Lower leg skin (tissue), 4 donors: ENCODE data around the gene SLC35B4. TPM values are rescaled to one million over a fixed set of nuclear protein-coding genes. Genes with fewer than 3 reads are reported as not detected.

Source experiments
- DNase-seq, 2 donors: peaks; one replicate each; pipeline ENCODE4 v3.0.0-alpha.2; 2019; ENCODE audit warnings: low spot score in 2 of 2
- H3K4me3 ChIP-seq: fragments of 200-600 bp; sonication (generic); 2 replicates; pipeline ENCODE4 v1.5.1; 2017; ENCODE audit warnings: mild to moderate bottlenecking, low read depth; ENCODE audit not compliant: poor library complexity, severe bottlenecking
- POLR2A ChIP-seq, 2 donors: fragments of 450-650 bp; IDR thresholded peaks; one replicate each; pipeline ENCODE4 v1.6.1; 2016 to 2017; ENCODE audit warnings: antibody characterized with exemption in 2 of 2, mild to moderate bottlenecking in 1 of 2, moderate library complexity in 1 of 2
- WGBS, 2 donors: methylation state at CpG; one replicate each; pipeline ENCODE4 v1.1.5; 2018; 5-methylcytosine and 5-hydroxymethylcytosine counted together
- intact Hi-C: fragments of 100-400 bp; cut with DNase I; formaldehyde crosslinking; loops from one replicate; pipeline ENCODE4 v1.15.0; 2023; ENCODE audit warnings: low total_unique reads
- total RNA-seq, 4 donors: library from RNA; depleted of rRNA; stranded (reverse); fragments of >200 nt; gene quantifications; one replicate each; pipeline ENCODE4 v1.1.0, GENCODE V29; 2016
- TF ChIP-seq, protein P1 (sequence below), 3 donors: fragments of 450-650 bp; IDR thresholded peaks; one replicate each; pipeline ENCODE4 v1.5.1; 2016; ENCODE audit warnings: antibody characterized with exemption in 3 of 3, mild to moderate bottlenecking in 3 of 3, moderate library complexity in 2 of 3

SLC35B4 gene
- total RNA-seq, 4 donors from 2014 or later: 2.1 to 5.8 (median 2.9) TPM

DNA sequence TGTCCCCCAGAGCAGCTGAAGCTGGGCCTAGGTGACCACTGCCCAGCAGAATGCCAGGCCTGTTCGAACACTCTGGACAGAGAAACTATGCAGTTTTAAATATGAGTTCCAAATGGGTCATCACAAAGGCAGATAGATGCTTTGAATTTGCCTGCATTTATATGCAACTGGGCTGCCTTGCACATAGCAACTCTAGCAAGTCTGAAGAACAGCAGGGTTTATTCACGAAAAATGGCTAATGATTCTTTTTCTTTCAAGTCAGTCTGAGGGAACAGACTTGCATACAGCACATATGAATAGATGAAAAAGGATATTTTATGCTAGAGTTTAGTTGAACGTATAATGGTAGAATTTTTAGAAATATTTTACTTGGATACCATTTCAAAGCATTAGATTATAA is 68.5 kb downstream of the SLC35B4 start:
- H3K4me3 ChIP-seq: no peak overlapping the region
- WGBS, 2 donors: 79 to 86% methylated on average over 3 of the region's 3 CpGs
- TF ChIP-seq, protein P1, sequence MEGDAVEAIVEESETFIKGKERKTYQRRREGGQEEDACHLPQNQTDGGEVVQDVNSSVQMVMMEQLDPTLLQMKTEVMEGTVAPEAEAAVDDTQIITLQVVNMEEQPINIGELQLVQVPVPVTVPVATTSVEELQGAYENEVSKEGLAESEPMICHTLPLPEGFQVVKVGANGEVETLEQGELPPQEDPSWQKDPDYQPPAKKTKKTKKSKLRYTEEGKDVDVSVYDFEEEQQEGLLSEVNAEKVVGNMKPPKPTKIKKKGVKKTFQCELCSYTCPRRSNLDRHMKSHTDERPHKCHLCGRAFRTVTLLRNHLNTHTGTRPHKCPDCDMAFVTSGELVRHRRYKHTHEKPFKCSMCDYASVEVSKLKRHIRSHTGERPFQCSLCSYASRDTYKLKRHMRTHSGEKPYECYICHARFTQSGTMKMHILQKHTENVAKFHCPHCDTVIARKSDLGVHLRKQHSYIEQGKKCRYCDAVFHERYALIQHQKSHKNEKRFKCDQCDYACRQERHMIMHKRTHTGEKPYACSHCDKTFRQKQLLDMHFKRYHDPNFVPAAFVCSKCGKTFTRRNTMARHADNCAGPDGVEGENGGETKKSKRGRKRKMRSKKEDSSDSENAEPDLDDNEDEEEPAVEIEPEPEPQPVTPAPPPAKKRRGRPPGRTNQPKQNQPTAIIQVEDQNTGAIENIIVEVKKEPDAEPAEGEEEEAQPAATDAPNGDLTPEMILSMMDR (IDR thresholded peaks at IDR 0.05): no peak
- no peak for TF ChIP-seq POLR2A (IDR thresholded peaks at IDR 0.05)
- no peak for DNase-seq
- intact Hi-C loops: no loop called here

DNA sequence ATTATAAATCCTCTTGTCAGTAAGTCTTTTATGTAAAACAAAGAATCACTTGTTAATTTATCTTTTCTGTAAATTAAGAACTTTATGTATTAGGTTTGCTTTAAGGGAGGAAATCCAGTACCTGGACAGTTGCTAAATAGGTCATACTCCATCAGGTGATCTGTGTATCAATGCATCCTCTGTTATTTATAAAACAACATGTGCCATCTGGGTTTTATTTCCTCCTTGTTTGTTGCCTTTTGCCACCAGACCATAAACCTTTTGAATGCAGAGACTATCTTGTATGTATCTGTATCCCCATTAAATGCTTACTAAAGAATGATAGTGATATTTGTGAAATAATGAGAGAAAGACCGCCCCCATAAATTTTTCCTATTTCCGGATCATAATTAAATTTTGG is 70.0 kb downstream of the SLC35B4 start:
- WGBS, 2 donors: 74 to 81% methylated on average over 2 of the region's 2 CpGs
- no peak overlapping the region for H3K4me3 ChIP-seq
- no peak for TF ChIP-seq POLR2A (IDR thresholded peaks at IDR 0.05)
- TF ChIP-seq, protein P1 (IDR thresholded peaks at IDR 0.05): no peak
- no peak for DNase-seq
- intact Hi-C loops: no loop called here

DNA sequence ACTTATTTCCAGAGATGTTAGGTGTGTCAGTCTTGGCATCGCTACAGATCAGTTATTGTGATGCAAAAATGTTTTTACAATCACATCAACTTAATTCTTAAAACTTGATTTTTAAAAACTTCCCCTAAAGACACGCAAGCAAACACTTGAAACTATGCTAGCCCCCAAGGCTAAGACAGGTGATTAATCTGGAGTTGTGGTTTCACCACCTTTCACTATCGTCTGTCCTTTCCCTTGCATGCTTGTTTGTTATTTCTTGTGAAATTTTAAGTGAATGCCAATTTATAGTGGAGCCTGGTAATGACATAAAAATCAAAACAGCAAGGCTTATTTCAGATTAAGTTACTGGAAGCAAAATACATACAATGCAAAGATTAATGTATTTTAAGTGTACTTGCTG is 70.4 kb downstream of the SLC35B4 start:
- no peak overlapping the region for H3K4me3 ChIP-seq
- no peak for DNase-seq
- intact Hi-C loops: no loop called here
- 39 to 58% methylated on average over 3 of the region's 3 CpGs for WGBS, 2 donors
- no peak for TF ChIP-seq POLR2A (IDR thresholded peaks at IDR 0.05)

DNA sequence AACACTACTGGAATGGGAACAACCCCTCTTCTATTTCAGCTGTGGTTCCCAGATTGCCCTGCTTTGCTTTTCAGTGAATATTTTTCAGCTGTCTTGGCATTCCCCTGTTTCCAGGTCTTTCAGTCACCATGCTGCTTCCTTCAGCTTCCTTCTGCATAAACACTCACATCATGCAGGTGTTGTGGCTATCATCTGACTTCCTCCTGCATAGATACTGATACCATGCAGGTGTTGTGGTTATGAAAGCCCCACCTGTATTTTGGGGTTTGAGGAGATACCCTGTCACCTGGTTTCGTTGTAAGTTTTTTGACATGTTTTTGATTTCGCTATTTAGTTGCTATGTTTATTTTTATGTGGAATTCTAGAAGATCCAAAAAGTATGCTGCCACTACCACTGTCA is 71.5 kb downstream of the SLC35B4 start:
- DNase-seq: no peak
- no peak overlapping the region for H3K4me3 ChIP-seq
- intact Hi-C loops: no loop called here
- WGBS, 2 donors: 87 to 92% methylated on average over 2 of the region's 2 CpGs
- TF ChIP-seq POLR2A (IDR thresholded peaks at IDR 0.05): no peak
- TF ChIP-seq, protein P1 (IDR thresholded peaks at IDR 0.05): no peak

Other genes starting within 250 kb of the SLC35B4 start
- under 1 TPM; 0.08 to 0.68 (median 0.18) TPM for gene LRGUK, start 189.6 kb downstream of the SLC35B4 start, total RNA-seq
- gene AKR1B1, start 142.2 kb upstream of the SLC35B4 start, total RNA-seq: 10 to 100 TPM in 3 of 4 donors, 1 to 10 TPM in 1; 8.6 to 22.4 (median 13.1) TPM
- 10 to 100 TPM in 2 of 4 donors, 1 to 10 TPM in 2; 4.3 to 12.1 (median 9.4) TPM for gene AKR1B10, start 210.6 kb upstream of the SLC35B4 start, total RNA-seq
- not detected for gene AKR1B15, start 232.2 kb upstream of the SLC35B4 start, total RNA-seq